Stimulated activated CD8-positive, alpha-beta memory T cell treated with anti-CD3 and anti-CD28 coated beads, Interleukin-2, amount 100 ng/mL, for 48 hours (primary cell): ENCODE measurements around the gene MRPL28.
A peak's percentile ranks its signal among the peaks of the same experiment; 100 is the strongest.
"Not testable (repeated sequence)": the region's sequence is repeated elsewhere in the genome, so short reads cannot be mapped to it uniquely, and the experiment has no call there.

Source experiments
- DNase-seq, 2 donors: peaks; one replicate each; pipeline ENCODE4 v3.0.0-alpha.2; 2020; ENCODE audit warnings: low read depth in 2 of 2

MRPL28 gene

GRCh38 chr16:360698-361336, 9.5 kb downstream of the MRPL28 start:
- no peak for DNase-seq

- DNase-seq = no peak
Observed at GRCh38 chr16:359871-360697, 10.3 kb downstream of the MRPL28 start.

- DNase-seq = no peak
Observed at GRCh38 chr16:359067-359763, 11.1 kb downstream of the MRPL28 start.

GRCh38 chr16:356741-357140, 13.6 kb downstream of the MRPL28 start:
- DNase-seq = no peak

GRCh38 chr16:354971-355461, 15.3 kb downstream of the MRPL28 start:
- no peak for DNase-seq

- DNase-seq = no peak
Observed at GRCh38 chr16:354291-354881, 16.0 kb downstream of the MRPL28 start.

- no peak for DNase-seq
Observed at GRCh38 chr16:353404-354290, 16.7 kb downstream of the MRPL28 start.

GRCh38 chr16:352547-353403, 17.6 kb downstream of the MRPL28 start, which contains the start of gene AXIN1:
TSS of gene AXIN1 (minus strand) at chr16:352723. CDS start at chr16:347025, 5,698 bp downstream.
- peak; percentile 100 for DNase-seq

GRCh38 chr16:351804-352520, 18.4 kb downstream of the MRPL28 start:
- DNase-seq = no peak

- no peak for DNase-seq
Observed at GRCh38 chr16:350203-350602, 20.1 kb downstream of the MRPL28 start.

GRCh38 chr16:349211-349610, 21.1 kb downstream of the MRPL28 start:
- no peak for DNase-seq

GRCh38 chr16:348495-348894, 21.8 kb downstream of the MRPL28 start:
- DNase-seq = not testable (repeated sequence)

- no peak for DNase-seq
Observed at GRCh38 chr16:347203-347602, 23.1 kb downstream of the MRPL28 start.

GRCh38 chr16:346587-346986, 23.8 kb downstream of the MRPL28 start:
- no peak for DNase-seq

GRCh38 chr16:345772-346171, 24.6 kb downstream of the MRPL28 start:
- DNase-seq = no peak

GRCh38 chr16:342455-343213, 27.7 kb downstream of the MRPL28 start:
- DNase-seq = no peak

GRCh38 chr16:341974-342336, 28.4 kb downstream of the MRPL28 start:
- not testable (repeated sequence) for DNase-seq

- not testable (repeated sequence) for DNase-seq
Observed at GRCh38 chr16:341095-341973, 29.0 kb downstream of the MRPL28 start.
